Tibial nerve (tissue), 4 donors: ENCODE measurements around the gene HLF.

Source experiments
- CTCF ChIP-seq, 5 experiments: fragments of 200-600 bp in 3 of 5; fragments of 450-650 bp in 2 of 5; sonication (generic) in 3 of 5; IDR thresholded peaks; one replicate each; pipeline ENCODE4 v1.5.1; 2016 to 2019; ENCODE audit warnings: antibody characterized with exemption in 5 of 5, mild to moderate bottlenecking in 3 of 5, moderate library complexity in 2 of 5
- EP300 ChIP-seq, 2 donors: sonication (generic); formaldehyde crosslinking; IDR thresholded peaks; one replicate each; pipeline ENCODE4 v1.6.1; 2017; ENCODE audit warnings: antibody characterized with exemption in 2 of 2, mild to moderate bottlenecking in 1 of 2
- POLR2A ChIP-seq, 2 donors: fragments of 450-650 bp; IDR thresholded peaks; one replicate each; pipeline ENCODE4 v1.6.1; 2017; ENCODE audit warnings: antibody characterized with exemption in 2 of 2, mild to moderate bottlenecking in 2 of 2, moderate library complexity in 2 of 2

GRCh38 chr17:55215711-55216110 is 49.0 kb upstream of the HLF start:
- TF ChIP-seq CTCF (IDR thresholded peaks at IDR 0.05) (no peak), EP300 (IDR thresholded peaks at IDR 0.05) (no peak), POLR2A (IDR thresholded peaks at IDR 0.05) (no peak)
